Stimulated activated CD8-positive, alpha-beta memory T cell treated with anti-CD3 and anti-CD28 coated beads, Interleukin-12 subunit alpha, Interleukin-12 subunit beta, amount 100 ng/mL, for 1 hour (primary cell): ENCODE results near the gene MCM6.

Experiments used
- DNase-seq: peaks from one replicate; pipeline ENCODE4 v3.0.0-alpha.2; 2020; ENCODE audit warnings: low read depth

Gene MCM6

GRCh38 chr2:135862718-135863117, 13.5 kb downstream of the MCM6 start:
- DNase-seq, result no peak

- no peak for DNase-seq
These were observed 22.8 kb downstream of the MCM6 start for GRCh38 chr2:135853401-135853800.

- DNase-seq, result no peak
These were observed 24.4 kb downstream of the MCM6 start for GRCh38 chr2:135851858-135852257.

GRCh38 chr2:135850892-135851668, 25.2 kb downstream of the MCM6 start:
- no peak for DNase-seq

GRCh38 chr2:135849087-135849486, 27.2 kb downstream of the MCM6 start:
- DNase-seq, result no peak

- DNase-seq, result no peak
These were observed 30.2 kb downstream of the MCM6 start for GRCh38 chr2:135845997-135846396.

GRCh38 chr2:135845257-135845656, 31.0 kb downstream of the MCM6 start:
- no peak for DNase-seq

- DNase-seq, result no peak
These were observed 31.8 kb downstream of the MCM6 start for GRCh38 chr2:135844301-135844895.

- no peak for DNase-seq
These were observed 32.6 kb downstream of the MCM6 start for GRCh38 chr2:135843671-135844070.

- no peak for DNase-seq
These were observed 35.6 kb downstream of the MCM6 start for GRCh38 chr2:135840601-135841000.

GRCh38 chr2:135839713-135840112, 36.5 kb downstream of the MCM6 start:
- no peak for DNase-seq

- DNase-seq, result no peak
These were observed 37.7 kb downstream of the MCM6 start for GRCh38 chr2:135838502-135838901.

GRCh38 chr2:135836596-135837270, 39.5 kb downstream of the MCM6 start, which contains the start of gene LCT:
LCT (minus strand) TSS chr2:135837184; CDS start chr2:135837169, 15 bp downstream.
- no peak for DNase-seq

GRCh38 chr2:135832891-135833290, 43.4 kb downstream of the MCM6 start:
- no peak for DNase-seq

- DNase-seq, result no peak
These were observed 44.9 kb downstream of the MCM6 start for GRCh38 chr2:135831180-135831812.

- DNase-seq, result no peak
These were observed 46.7 kb downstream of the MCM6 start for GRCh38 chr2:135829378-135830135.

- no peak for DNase-seq
These were observed 49.7 kb downstream of the MCM6 start for GRCh38 chr2:135826544-135826943.

- DNase-seq, result no peak
These were observed 50.6 kb downstream of the MCM6 start for GRCh38 chr2:135825550-135826176.

- no peak for DNase-seq
These were observed 51.1 kb downstream of the MCM6 start for GRCh38 chr2:135825131-135825530.

GRCh38 chr2:135822855-135823254, 53.4 kb downstream of the MCM6 start:
- no peak for DNase-seq

GRCh38 chr2:135821190-135821589, 55.1 kb downstream of the MCM6 start:
- no peak for DNase-seq
